Smooth muscle cell (in vitro differentiated cells): ENCODE data around the gene DSTYK. TPM values are rescaled to one million over a fixed set of nuclear protein-coding genes. Genes with fewer than 3 reads are reported as not detected.

Source experiments
- DNase-seq: peaks from one replicate; lab custom pipeline; 2025; ENCODE audit not compliant: unreplicated experiment; lab: John Stamatoyannopoulos, UW
- H2AFZ ChIP-seq: fragments of 200-600 bp; sonication (generic); 2 replicates; pipeline ENCODE4 v1.6.0; 2016; ENCODE audit warnings: antibody characterized with exemption, low read depth, mild to moderate bottlenecking
- H3F3A ChIP-seq: fragments of 200-600 bp; sonication (generic); 2 replicates; pipeline ENCODE4 v1.6.0; 2017; ENCODE audit warnings: antibody characterized with exemption, low read depth
- H3K27ac ChIP-seq: fragments of 200-600 bp; sonication (generic); 2 replicates; pipeline ENCODE4 v1.5.1; 2016; ENCODE audit warnings: low read depth, mild to moderate bottlenecking
- H3K27me3 ChIP-seq: fragments of 200-600 bp; sonication (generic); 2 replicates; pipeline ENCODE4 v1.6.1; 2016; ENCODE audit warnings: low read depth, mild to moderate bottlenecking
- H3K36me3 ChIP-seq: fragments of 200-600 bp; sonication (generic); 2 replicates; pipeline ENCODE4 v1.5.1; 2016; ENCODE audit warnings: low read depth
- H3K4me1 ChIP-seq: fragments of 200-600 bp; sonication (generic); 2 replicates; pipeline ENCODE4 v1.5.1; 2016; ENCODE audit warnings: low read depth
- H3K4me2 ChIP-seq: fragments of 200-600 bp; sonication (generic); 2 replicates; pipeline ENCODE4 v1.6.0; 2016; ENCODE audit warnings: mild to moderate bottlenecking
- H3K4me3 ChIP-seq: fragments of 200-600 bp; sonication (generic); 2 replicates; pipeline ENCODE4 v1.5.1; 2016; ENCODE audit warnings: mild to moderate bottlenecking
- H3K79me2 ChIP-seq: fragments of 200-600 bp; sonication (generic); 2 replicates; pipeline ENCODE4 v1.6.0; 2016; ENCODE audit warnings: low read depth, mild to moderate bottlenecking
- H3K9ac ChIP-seq: fragments of 200-600 bp; sonication (generic); 2 replicates; pipeline ENCODE4 v1.6.0; 2016; ENCODE audit warnings: low read depth
- H3K9me3 ChIP-seq: fragments of 200-600 bp; sonication (generic); replicated peaks from 2 replicates; pipeline ENCODE4 v1.5.1; 2016; ENCODE audit warnings: low read depth
- H4K20me1 ChIP-seq: fragments of 200-600 bp; sonication (generic); 2 replicates; pipeline ENCODE4 v1.6.0; 2016; ENCODE audit warnings: low read depth
- WGBS: methylation state at CpG from one replicate; pipeline ENCODE4 v1.1.7; 2016; ENCODE audit warnings: low lambda C conversion rate; 5-methylcytosine and 5-hydroxymethylcytosine counted together
- polyA plus RNA-seq: library from polyadenylated mRNA; unstranded; fragments of >200 nt; fragmentation: Nextera tagmentation; extraction: Ambion mirVana; gene quantifications from 2 replicates; pipeline ENCODE4 v1.2.1, GENCODE V29; 2016
- total RNA-seq: library from RNA; depleted of rRNA; stranded (reverse); fragments of >200 nt; gene quantifications from 2 replicates; pipeline ENCODE4 v1.2.3, GENCODE V29; 2014
- TF ChIP-seq, protein P1 (sequence below): fragments of 200-600 bp; sonication (generic); IDR thresholded peaks from 2 replicates; pipeline ENCODE4 v1.5.1; 2017; ENCODE audit warnings: borderline replicate concordance, mild to moderate bottlenecking, antibody characterized with exemption; ENCODE audit not compliant: insufficient read depth, poor library complexity, severe bottlenecking

Gene DSTYK
- total and polyA plus RNA-seq, 2 experiments from 2014 or later, result 6.9 to 8.7 TPM

DNA sequence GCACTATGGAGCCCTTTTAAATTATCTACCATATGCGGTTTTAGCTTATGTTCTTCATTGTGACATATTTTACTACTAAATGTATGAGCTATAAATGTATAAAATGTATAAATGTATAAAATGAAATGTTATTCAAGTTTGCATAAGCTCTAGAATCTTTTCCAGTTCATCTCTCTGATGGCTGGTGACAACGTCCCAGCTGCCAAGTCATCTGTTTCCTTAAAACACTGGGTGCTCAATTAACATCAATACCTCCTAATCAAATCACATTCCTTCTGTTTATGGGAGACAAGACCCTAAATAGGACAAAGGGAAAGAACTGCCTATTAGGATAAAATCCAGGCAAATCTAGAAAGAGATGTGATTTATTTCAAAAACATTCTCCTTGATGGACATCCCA lies 22.9 kb downstream of the DSTYK start:
- TF ChIP-seq, protein P1, sequence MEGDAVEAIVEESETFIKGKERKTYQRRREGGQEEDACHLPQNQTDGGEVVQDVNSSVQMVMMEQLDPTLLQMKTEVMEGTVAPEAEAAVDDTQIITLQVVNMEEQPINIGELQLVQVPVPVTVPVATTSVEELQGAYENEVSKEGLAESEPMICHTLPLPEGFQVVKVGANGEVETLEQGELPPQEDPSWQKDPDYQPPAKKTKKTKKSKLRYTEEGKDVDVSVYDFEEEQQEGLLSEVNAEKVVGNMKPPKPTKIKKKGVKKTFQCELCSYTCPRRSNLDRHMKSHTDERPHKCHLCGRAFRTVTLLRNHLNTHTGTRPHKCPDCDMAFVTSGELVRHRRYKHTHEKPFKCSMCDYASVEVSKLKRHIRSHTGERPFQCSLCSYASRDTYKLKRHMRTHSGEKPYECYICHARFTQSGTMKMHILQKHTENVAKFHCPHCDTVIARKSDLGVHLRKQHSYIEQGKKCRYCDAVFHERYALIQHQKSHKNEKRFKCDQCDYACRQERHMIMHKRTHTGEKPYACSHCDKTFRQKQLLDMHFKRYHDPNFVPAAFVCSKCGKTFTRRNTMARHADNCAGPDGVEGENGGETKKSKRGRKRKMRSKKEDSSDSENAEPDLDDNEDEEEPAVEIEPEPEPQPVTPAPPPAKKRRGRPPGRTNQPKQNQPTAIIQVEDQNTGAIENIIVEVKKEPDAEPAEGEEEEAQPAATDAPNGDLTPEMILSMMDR, result no peak

GRCh38 chr1:205188098-205188497 lies 23.4 kb downstream of the DSTYK start:
- H3K27ac ChIP-seq, result no peak overlapping the region
- H4K20me1 ChIP-seq, result peaks cover 58% of the 10 kb centered on the region
- TF ChIP-seq, protein P1, result no peak
- H3K4me1 ChIP-seq, result peaks cover 28% of the 10 kb centered on the region
- H2AFZ ChIP-seq, result no peak overlapping the region
- H3K9ac ChIP-seq, result no peak overlapping the region
- no peak overlapping the region for H3K4me3 ChIP-seq
- no peaks in the 10 kb centered on the region for H3K36me3 ChIP-seq
- no peak overlapping the region for H3K4me2 ChIP-seq
- no peaks in the 10 kb centered on the region for H3K27me3 ChIP-seq
- no peaks in the 10 kb centered on the region for H3K9me3 ChIP-seq
- H3K79me2 ChIP-seq, result peaks cover 29% of the 10 kb centered on the region
- 64% methylated on average over 2 of the region's 2 CpGs for WGBS
- no peak for DNase-seq
- peaks cover 10% of the 10 kb centered on the region for H3F3A ChIP-seq

More for the DNA sequence above, 22.9 kb downstream of the DSTYK start:
- Histone ChIP-seq H3K36me3 (no peaks in the 10 kb centered on the region), H3K4me1 (peaks cover 23% of the 10 kb centered on the region), H3K4me3 (no peak overlapping the region), H4K20me1 (peaks cover 61% of the 10 kb centered on the region), H3F3A (peaks cover 6% of the 10 kb centered on the region), H3K9me3 (no peaks in the 10 kb centered on the region), H3K27me3 (no peaks in the 10 kb centered on the region), H3K79me2 (peaks cover 30% of the 10 kb centered on the region), H3K4me2 (no peak overlapping the region), H3K27ac (no peak overlapping the region), H2AFZ (no peak overlapping the region), H3K9ac (no peak overlapping the region)
- 90% methylated on average over 2 of the region's 2 CpGs for WGBS
- no peak for DNase-seq

GRCh38 chr1:205187420-205187819 lies 24.1 kb downstream of the DSTYK start:
- Histone ChIP-seq H2AFZ (no peak overlapping the region), H3K4me3 (no peak overlapping the region), H3K79me2 (peaks cover 26% of the 10 kb centered on the region), H3F3A (peaks cover 15% of the 10 kb centered on the region), H3K9ac (no peak overlapping the region), H3K36me3 (no peaks in the 10 kb centered on the region), H3K4me2 (no peak overlapping the region), H3K9me3 (no peaks in the 10 kb centered on the region), H4K20me1 (peaks cover 51% of the 10 kb centered on the region), H3K4me1 (peaks cover 32% of the 10 kb centered on the region), H3K27me3 (no peaks in the 10 kb centered on the region), H3K27ac (no peak overlapping the region)
- 96% methylated on average over 10 of the region's 10 CpGs for WGBS
- TF ChIP-seq, protein P1, result no peak
- no peak for DNase-seq

- no peak overlapping the region for H3K4me3 ChIP-seq
- no peak overlapping the region for H3K9ac ChIP-seq
- peaks cover 24% of the 10 kb centered on the region for H3K79me2 ChIP-seq
- no peaks in the 10 kb centered on the region for H3K27me3 ChIP-seq
- peaks cover 20% of the 10 kb centered on the region for H3K4me1 ChIP-seq
- TF ChIP-seq, protein P1, result no peak
- H3K4me2 ChIP-seq, result no peak overlapping the region
- peaks cover 15% of the 10 kb centered on the region for H3F3A ChIP-seq
- no peak overlapping the region for H3K27ac ChIP-seq
- H2AFZ ChIP-seq, result no peak overlapping the region
- no peaks in the 10 kb centered on the region for H3K9me3 ChIP-seq
- H3K36me3 ChIP-seq, result no peaks in the 10 kb centered on the region
- H4K20me1 ChIP-seq, result peaks cover 39% of the 10 kb centered on the region
- DNase-seq, result no peak
Observed at GRCh38 chr1:205186191-205186590, 25.3 kb downstream of the DSTYK start.
